Neural crest cell (in vitro differentiated cells): Measurements from ENCODE around the gene RPGRIP1. TPM values are rescaled to one million over a fixed set of nuclear protein-coding genes. Genes with fewer than 3 reads are reported as not detected.
"Not testable (repeated sequence)": the region's sequence is repeated elsewhere in the genome, so short reads cannot be mapped to it uniquely, and the experiment has no call there.

Source experiments
- DNase-seq: peaks from one replicate; pipeline ENCODE4 v3.0.0; 2021; ENCODE audit warnings: low read depth, mixed read lengths, low spot score
- H3K27ac Mint-ChIP-seq: one replicate; pipeline ENCODE4 v1.8.0; 2021; ENCODE audit warnings: mild to moderate bottlenecking, mixed read lengths; ENCODE audit not compliant: unreplicated experiment
- H3K27me3 Mint-ChIP-seq: 2 replicates; pipeline ENCODE4 v1.8.0; 2021; ENCODE audit warnings: low read depth, mild to moderate bottlenecking, mixed read lengths
- H3K36me3 Mint-ChIP-seq: 2 replicates; pipeline ENCODE4 v1.8.0; 2021; ENCODE audit warnings: low read depth, mild to moderate bottlenecking, mixed read lengths
- H3K4me1 Mint-ChIP-seq: 2 replicates; pipeline ENCODE4 v1.8.0; 2021; ENCODE audit warnings: mixed read lengths
- H3K4me3 Mint-ChIP-seq: one replicate; pipeline ENCODE4 v1.8.0; 2021; ENCODE audit warnings: mild to moderate bottlenecking, mixed read lengths
- H3K9me3 Mint-ChIP-seq: 2 replicates; pipeline ENCODE4 v1.8.0; 2021; ENCODE audit warnings: mixed read lengths
- total RNA-seq: library from RNA; stranded (reverse); gene quantifications from 2 replicates; pipeline ENCODE4 v1.2.1, GENCODE V29; 2021
- TF ChIP-seq, protein P1 (sequence below): fragments of 200-600 bp; sonication (generic); conservative IDR thresholded peaks from 2 replicates; pipeline ENCODE4 v1.5.0; 2021; ENCODE audit warnings: antibody characterized with exemption, mild to moderate bottlenecking

Gene RPGRIP1
- total RNA-seq, 1 donor from 2014 or later, result not detected

DNA sequence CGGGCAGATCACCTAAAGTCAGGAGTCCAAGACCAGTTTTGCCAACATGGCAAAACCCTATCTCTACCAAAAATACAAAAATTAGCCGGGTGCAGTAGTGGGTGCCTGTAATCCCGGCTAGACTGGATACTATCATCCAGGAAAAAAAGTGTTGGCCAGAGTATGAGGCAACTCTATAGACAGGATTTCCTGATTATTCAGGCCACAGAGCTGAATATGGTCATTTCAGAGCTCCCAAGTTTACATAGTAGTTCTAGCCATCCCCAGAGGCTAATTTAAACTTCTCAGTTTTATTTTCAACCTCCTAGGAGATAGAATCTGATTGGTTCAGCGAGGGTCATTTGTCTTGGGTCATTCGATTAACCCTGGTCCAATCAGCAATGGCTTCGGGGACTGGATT, 7.3 kb downstream of the RPGRIP1 start:
- H3K27me3 Mint-ChIP-seq, result no peaks in the 10 kb centered on the region
- TF ChIP-seq, protein P1, sequence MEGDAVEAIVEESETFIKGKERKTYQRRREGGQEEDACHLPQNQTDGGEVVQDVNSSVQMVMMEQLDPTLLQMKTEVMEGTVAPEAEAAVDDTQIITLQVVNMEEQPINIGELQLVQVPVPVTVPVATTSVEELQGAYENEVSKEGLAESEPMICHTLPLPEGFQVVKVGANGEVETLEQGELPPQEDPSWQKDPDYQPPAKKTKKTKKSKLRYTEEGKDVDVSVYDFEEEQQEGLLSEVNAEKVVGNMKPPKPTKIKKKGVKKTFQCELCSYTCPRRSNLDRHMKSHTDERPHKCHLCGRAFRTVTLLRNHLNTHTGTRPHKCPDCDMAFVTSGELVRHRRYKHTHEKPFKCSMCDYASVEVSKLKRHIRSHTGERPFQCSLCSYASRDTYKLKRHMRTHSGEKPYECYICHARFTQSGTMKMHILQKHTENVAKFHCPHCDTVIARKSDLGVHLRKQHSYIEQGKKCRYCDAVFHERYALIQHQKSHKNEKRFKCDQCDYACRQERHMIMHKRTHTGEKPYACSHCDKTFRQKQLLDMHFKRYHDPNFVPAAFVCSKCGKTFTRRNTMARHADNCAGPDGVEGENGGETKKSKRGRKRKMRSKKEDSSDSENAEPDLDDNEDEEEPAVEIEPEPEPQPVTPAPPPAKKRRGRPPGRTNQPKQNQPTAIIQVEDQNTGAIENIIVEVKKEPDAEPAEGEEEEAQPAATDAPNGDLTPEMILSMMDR, result no peak
- no peak for DNase-seq
- H3K27ac Mint-ChIP-seq, result no peak overlapping the region
- H3K4me1 Mint-ChIP-seq, result no peaks in the 10 kb centered on the region
- H3K4me3 Mint-ChIP-seq, result no peak overlapping the region
- no peaks in the 10 kb centered on the region for H3K36me3 Mint-ChIP-seq
- no peaks in the 10 kb centered on the region for H3K9me3 Mint-ChIP-seq

DNA sequence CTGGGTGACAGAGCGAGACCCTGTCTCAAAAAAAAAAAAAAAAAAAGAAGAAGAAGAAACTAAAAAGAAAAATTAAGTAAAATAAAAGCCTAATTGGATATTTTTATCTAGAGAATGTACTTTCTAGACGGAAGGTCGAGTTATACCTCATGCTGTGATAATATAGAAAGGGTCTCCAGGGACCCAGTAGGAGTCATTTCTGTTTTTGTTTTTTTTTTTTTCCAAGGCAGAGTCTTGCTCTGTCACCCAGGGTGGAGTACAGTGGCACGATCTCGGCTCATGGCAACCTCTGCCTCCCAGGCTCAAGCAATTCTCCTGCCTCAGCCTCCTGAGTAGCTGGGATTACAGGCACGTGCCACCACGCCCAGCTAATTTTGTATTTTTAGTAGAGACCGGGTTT, 14.1 kb downstream of the RPGRIP1 start:
- not testable (repeated sequence) for DNase-seq, H3K27ac Mint-ChIP-seq, H3K4me1 Mint-ChIP-seq, H3K27me3 Mint-ChIP-seq, H3K9me3 Mint-ChIP-seq, H3K4me3 Mint-ChIP-seq, H3K36me3 Mint-ChIP-seq

DNA sequence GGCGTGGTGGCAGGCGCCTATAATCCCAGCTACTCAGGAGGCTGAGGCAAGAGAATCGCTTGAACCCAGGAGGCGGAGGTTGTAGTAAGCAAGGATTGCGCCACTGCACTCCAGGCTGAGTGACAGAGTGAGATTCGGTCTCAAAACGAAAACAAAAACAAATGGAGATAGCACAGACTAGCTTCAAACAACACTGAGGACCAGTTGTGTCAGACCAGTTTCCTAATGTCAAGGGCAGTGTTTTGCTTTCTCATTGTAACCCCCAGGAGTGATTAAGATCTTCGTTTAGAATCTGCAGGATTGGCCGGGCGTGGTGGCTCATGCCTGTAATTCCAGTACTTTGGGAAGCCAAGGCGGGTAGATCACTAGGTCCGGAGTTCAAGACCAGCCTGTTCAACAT, 18.5 kb downstream of the RPGRIP1 start:
- DNase-seq, result no peak
- H3K36me3 Mint-ChIP-seq, result no peaks in the 10 kb centered on the region
- TF ChIP-seq, protein P1, result no peak
- peaks cover 13% of the 10 kb centered on the region for H3K4me1 Mint-ChIP-seq
- H3K4me3 Mint-ChIP-seq, result no peak overlapping the region
- no peaks in the 10 kb centered on the region for H3K9me3 Mint-ChIP-seq
- peaks cover 16% of the 10 kb centered on the region for H3K27me3 Mint-ChIP-seq
- no peak overlapping the region for H3K27ac Mint-ChIP-seq

DNA sequence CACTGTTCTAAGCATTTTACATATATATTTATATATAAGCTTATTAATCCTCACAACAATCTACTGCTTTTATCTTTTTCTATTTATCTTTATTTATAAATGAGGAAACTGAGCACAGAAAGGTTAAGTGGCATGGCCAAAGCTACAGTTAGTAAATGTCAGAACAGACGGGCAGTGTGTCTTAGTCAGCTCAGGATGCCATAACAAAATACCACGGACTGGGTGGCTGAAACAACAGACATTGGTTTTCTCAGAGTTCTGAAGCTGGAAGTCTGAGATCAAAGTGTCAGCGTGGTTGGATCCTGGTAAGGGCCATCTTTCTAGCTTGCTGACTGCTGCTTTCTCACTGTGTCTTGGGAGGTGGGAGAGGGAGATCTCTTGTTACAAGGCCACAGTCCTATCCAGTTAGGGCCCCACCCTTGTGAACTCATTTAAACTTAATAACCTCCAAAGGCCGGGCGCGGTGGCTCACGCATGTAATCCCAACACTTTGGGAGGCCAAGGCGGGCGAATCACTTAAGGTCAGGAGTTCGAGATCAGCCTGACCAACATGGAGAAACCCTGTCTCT, 19.8 kb downstream of the RPGRIP1 start:
- peaks cover 13% of the 10 kb centered on the region for H3K4me1 Mint-ChIP-seq
- DNase-seq, result no peak
- no peaks in the 10 kb centered on the region for H3K36me3 Mint-ChIP-seq
- no peak overlapping the region for H3K4me3 Mint-ChIP-seq
- no peak overlapping the region for H3K27ac Mint-ChIP-seq
- no peaks in the 10 kb centered on the region for H3K9me3 Mint-ChIP-seq
- TF ChIP-seq, protein P1, result no peak
- peaks cover 16% of the 10 kb centered on the region for H3K27me3 Mint-ChIP-seq

DNA sequence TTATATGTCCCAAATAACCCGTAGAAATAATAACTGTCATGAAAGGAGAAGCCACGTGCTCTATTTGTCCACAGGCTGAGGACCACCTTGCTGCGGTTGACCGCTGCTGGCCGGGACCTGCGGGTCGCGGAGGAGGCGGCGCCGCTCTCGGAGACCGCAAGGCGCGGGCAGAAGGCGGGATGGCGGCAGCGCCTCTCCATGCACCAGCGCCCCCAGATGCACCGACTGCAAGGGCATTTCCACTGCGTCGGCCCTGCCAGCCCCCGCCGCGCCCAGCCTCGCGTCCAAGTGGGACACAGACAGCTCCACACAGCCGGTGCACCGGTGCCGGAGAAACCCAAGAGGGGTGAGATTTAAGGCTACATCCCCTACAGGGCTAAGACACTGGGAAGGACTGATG, 21.0 kb downstream of the RPGRIP1 start:
- Mint-ChIP-seq H3K36me3 (no peaks in the 10 kb centered on the region), H3K9me3 (no peaks in the 10 kb centered on the region), H3K4me1 (peaks cover 13% of the 10 kb centered on the region), H3K27me3 (peaks cover 16% of the 10 kb centered on the region), H3K4me3 (no peak overlapping the region), H3K27ac (no peak overlapping the region)
- DNase-seq, result peak; percentile 34
- TF ChIP-seq, protein P1, result no peak

DNA sequence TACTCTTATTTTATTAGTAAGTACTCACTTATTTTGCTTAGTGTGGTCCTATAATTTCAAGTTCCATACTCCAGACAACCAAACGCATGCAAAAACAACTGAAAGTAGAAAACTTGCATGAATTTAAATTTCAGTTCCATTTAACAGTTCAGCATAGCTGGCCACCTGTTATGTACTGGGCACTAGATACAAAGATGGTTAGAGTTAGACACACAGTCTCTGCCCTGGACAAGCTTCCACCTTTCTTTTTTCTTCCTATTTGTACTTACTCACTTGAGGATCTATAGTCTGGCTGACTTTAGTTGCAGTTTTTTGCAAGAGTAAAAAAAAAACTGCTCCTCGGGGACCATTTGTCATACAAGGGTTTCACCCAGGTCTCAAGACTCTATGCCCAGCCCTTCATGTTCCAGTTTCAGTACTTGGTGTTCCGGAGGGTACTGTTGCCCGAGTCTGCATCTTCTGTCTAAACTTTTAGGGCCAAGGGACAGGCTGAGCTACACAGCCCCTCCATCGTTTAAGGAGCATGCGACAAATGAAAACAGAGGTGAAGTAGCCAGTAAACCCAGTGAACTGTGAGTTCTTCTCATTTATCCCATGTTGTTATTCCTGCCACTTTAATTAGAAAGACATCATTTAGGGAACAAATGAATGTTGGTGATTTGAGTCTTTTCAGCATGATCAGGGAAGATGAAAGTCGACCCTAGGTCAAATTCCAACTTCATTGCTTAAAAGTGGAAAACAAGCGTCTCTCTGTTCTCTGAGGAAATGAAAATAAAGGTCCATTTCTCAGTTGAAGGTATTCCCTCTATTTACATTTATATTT, 22.3 kb downstream of the RPGRIP1 start:
- Mint-ChIP-seq H3K9me3 (no peaks in the 10 kb centered on the region), H3K4me1 (peaks cover 14% of the 10 kb centered on the region)
- DNase-seq, result no peak

DNA sequence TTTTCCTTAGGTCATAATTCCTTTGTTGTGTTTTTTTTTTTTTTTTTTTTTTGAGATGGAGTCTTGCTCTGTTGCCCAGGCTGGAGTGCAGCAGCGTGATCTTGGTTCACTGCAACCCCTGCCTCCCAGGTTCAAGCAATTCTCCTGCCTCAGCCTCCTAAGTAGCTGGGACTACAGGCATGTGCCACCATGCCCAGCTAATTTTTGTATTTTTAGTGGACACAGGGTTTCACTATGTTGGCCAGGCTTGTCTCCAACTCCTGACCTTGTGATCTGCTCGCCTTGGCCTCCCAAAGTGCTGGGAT, 22.9 kb downstream of the RPGRIP1 start:
- not testable (repeated sequence) for H3K36me3 Mint-ChIP-seq, DNase-seq, H3K27ac Mint-ChIP-seq, H3K4me3 Mint-ChIP-seq, H3K9me3 Mint-ChIP-seq
- peaks cover 16% of the 10 kb centered on the region for H3K27me3 Mint-ChIP-seq
- H3K4me1 Mint-ChIP-seq, result peaks cover 19% of the 10 kb centered on the region

More for the DNA sequence above, 22.3 kb downstream of the RPGRIP1 start:
- TF ChIP-seq, protein P1, result no peak
- Mint-ChIP-seq H3K27ac (no peak overlapping the region), H3K27me3 (peaks cover 16% of the 10 kb centered on the region), H3K4me3 (peak overlapping the region; percentile 18), H3K36me3 (no peaks in the 10 kb centered on the region)
